SK-N-SH treated with all-trans-retinoic acid at 6 μM for 48 hours (cell line): ENCODE results near the gene TANC1.

Experiments used
- ATAC-seq: fragments of 200-7000 bp; cut with Tn5 transposase; 3 replicates; pipeline ENCODE4 v1.9.1; 2020; ENCODE audit warnings: mild to moderate bottlenecking, moderate library complexity
- ARNTL ChIP-seq: fragments of 450-650 bp; formaldehyde crosslinking; IDR thresholded peaks from 2 replicates; pipeline ENCODE4 v1.5.0; 2020; ENCODE audit warnings: low read depth, mild to moderate bottlenecking, moderate library complexity, borderline replicate concordance
- BACH2 ChIP-seq: fragments of 250-450 bp; sonication (Bioruptor Pico); IDR thresholded peaks from 2 replicates; pipeline ENCODE4 v1.9.0; 2021; ENCODE audit warnings: mild to moderate bottlenecking, borderline replicate concordance
- CREB5 ChIP-seq: fragments of 250-450 bp; sonication (Bioruptor Pico); IDR thresholded peaks from 2 replicates; pipeline ENCODE4 v1.5.1; 2020; ENCODE audit warnings: low read depth, mild to moderate bottlenecking, moderate library complexity
- CSDC2 ChIP-seq: fragments of 250-450 bp; sonication (Bioruptor Pico); IDR thresholded peaks from 2 replicates; pipeline ENCODE4 v1.5.0; 2020; ENCODE audit warnings: mild to moderate bottlenecking, moderate library complexity
- CSRNP3 ChIP-seq: fragments of 250-450 bp; sonication (Bioruptor Pico); IDR thresholded peaks from 2 replicates; pipeline ENCODE4 v1.5.1; 2021; ENCODE audit warnings: mild to moderate bottlenecking, moderate library complexity
- ESRRG ChIP-seq: fragments of 250-450 bp; sonication (Bioruptor Pico); IDR thresholded peaks from 2 replicates; pipeline ENCODE4 v1.6.1; 2021; ENCODE audit warnings: mild to moderate bottlenecking
- GLIS3 ChIP-seq: fragments of 250-450 bp; sonication (Bioruptor Pico); IDR thresholded peaks from 2 replicates; pipeline ENCODE4 v1.5.0; 2020; ENCODE audit warnings: mild to moderate bottlenecking, moderate library complexity
- ISL1 ChIP-seq: fragments of 250-450 bp; sonication (Bioruptor Pico); IDR thresholded peaks from 2 replicates; pipeline ENCODE4 v2.1.2; 2022; ENCODE audit warnings: mild to moderate bottlenecking, moderate library complexity
- OSR1 ChIP-seq: fragments of 250-450 bp; sonication (Bioruptor Pico); IDR thresholded peaks from 2 replicates; pipeline ENCODE4 v1.8.0; 2022; ENCODE audit warnings: moderate library complexity, mild to moderate bottlenecking, inconsistent platforms
- POU6F1 ChIP-seq: fragments of 250-450 bp; sonication (Bioruptor Pico); IDR thresholded peaks from 2 replicates; pipeline ENCODE4 v1.8.0; 2021; ENCODE audit warnings: low read depth, mild to moderate bottlenecking, moderate library complexity, borderline replicate concordance
- RARB ChIP-seq: fragments of 250-450 bp; sonication (Bioruptor Pico); IDR thresholded peaks from 2 replicates; pipeline ENCODE4 v1.8.0; 2021; ENCODE audit warnings: mild to moderate bottlenecking, moderate library complexity
- TCF4 ChIP-seq: fragments of 250-450 bp; sonication (Bioruptor Pico); IDR thresholded peaks from 2 replicates; pipeline ENCODE4 v1.8.0; 2021; ENCODE audit warnings: mild to moderate bottlenecking, moderate library complexity, borderline replicate concordance
- TOX ChIP-seq: fragments of 250-450 bp; sonication (Bioruptor Pico); IDR thresholded peaks from 2 replicates; pipeline ENCODE4 v1.8.0; 2021; ENCODE audit warnings: mild to moderate bottlenecking, moderate library complexity, borderline replicate concordance
- TSHZ2 ChIP-seq: fragments of 250-450 bp; sonication (Bioruptor Pico); IDR thresholded peaks from 2 replicates; pipeline ENCODE4 v1.5.0; 2020; ENCODE audit warnings: mild to moderate bottlenecking, moderate library complexity
- ZC3H10 ChIP-seq: fragments of 250-450 bp; sonication (Bioruptor Pico); IDR thresholded peaks from 2 replicates; pipeline ENCODE4 v1.5.1; 2021; ENCODE audit warnings: mild to moderate bottlenecking, moderate library complexity
- ZFP3 ChIP-seq: fragments of 250-450 bp; sonication (Bioruptor Pico); IDR thresholded peaks from 2 replicates; pipeline ENCODE4 v1.5.0; 2020; ENCODE audit warnings: mild to moderate bottlenecking, moderate library complexity
- ZNF565 ChIP-seq: fragments of 450-650 bp; formaldehyde crosslinking; conservative IDR thresholded peaks from 2 replicates; pipeline ENCODE4 v1.5.0; 2020; ENCODE audit warnings: low read depth, mild to moderate bottlenecking, moderate library complexity
- ZNF70 ChIP-seq: fragments of 450-650 bp; formaldehyde crosslinking; IDR thresholded peaks from 2 replicates; pipeline ENCODE4 v1.5.0; 2020; ENCODE audit warnings: mild to moderate bottlenecking, moderate library complexity
- ZNF8 ChIP-seq: fragments of 450-650 bp; formaldehyde crosslinking; IDR thresholded peaks from 2 replicates; pipeline ENCODE4 v1.5.0; 2020; ENCODE audit warnings: mild to moderate bottlenecking, moderate library complexity

The TANC1 gene

GRCh38 chr2:159136391-159136790 is 168.0 kb downstream of the TANC1 start:
- TF ChIP-seq POU6F1, result no peak
- no peak for TF ChIP-seq ESRRG
- no peak for TF ChIP-seq GLIS3 (CRISPR knock-in tag)
- TF ChIP-seq TOX (CRISPR knock-in tag), result no peak
- TF ChIP-seq ZNF565 (CRISPR knock-in tag), result no peak
- no peak for TF ChIP-seq RARB
- TF ChIP-seq TCF4 (CRISPR knock-in tag), result no peak
- TF ChIP-seq ZNF70, result no peak
- TF ChIP-seq BACH2 (CRISPR knock-in tag), result no peak
- no peak for TF ChIP-seq CSRNP3 (CRISPR knock-in tag)
- TF ChIP-seq ZNF8, result no peak
- TF ChIP-seq OSR1 (CRISPR knock-in tag), result no peak
- TF ChIP-seq ZFP3 (CRISPR knock-in tag), result no peak
- TF ChIP-seq ZC3H10, result no peak
- no peak for TF ChIP-seq TSHZ2 (CRISPR knock-in tag)
- no peak for TF ChIP-seq ARNTL (CRISPR knock-in tag)
- no peak for ATAC-seq

GRCh38 chr2:159137511-159138241 is 169.2 kb downstream of the TANC1 start:
- TF ChIP-seq CREB5 (CRISPR knock-in tag) (no peak), TSHZ2 (CRISPR knock-in tag) (no peak), ISL1 (CRISPR knock-in tag) (no peak), CSDC2 (CRISPR knock-in tag) (no peak), BACH2 (CRISPR knock-in tag) (no peak), ESRRG (no peak), RARB (no peak), OSR1 (CRISPR knock-in tag) (no peak), TOX (CRISPR knock-in tag) (no peak)
- no peak for ATAC-seq

GRCh38 chr2:159138642-159139182 is 170.3 kb downstream of the TANC1 start:
- ATAC-seq, result no peak
- TF ChIP-seq ZNF8, result no peak
- TF ChIP-seq ESRRG, result no peak
